Ovary (tissue), 3 donors: Measurements from ENCODE around the gene SUGCT.

ENCODE experiments used
- CTCF ChIP-seq, 3 donors: fragments of 450-650 bp in 2 of 3; fragments of 200-600 bp in 1 of 3; IDR thresholded peaks; one replicate each; pipeline versions ENCODE4 v1.5.1 to v1.8.0; 2016 to 2022; ENCODE audit warnings: antibody characterized with exemption in 3 of 3, mild to moderate bottlenecking in 1 of 3
- EP300 ChIP-seq: sonication (generic); formaldehyde crosslinking; IDR thresholded peaks from one replicate; pipeline ENCODE4 v1.6.1; 2017; ENCODE audit warnings: antibody characterized with exemption
- POLR2A ChIP-seq: fragments of 450-650 bp; IDR thresholded peaks from one replicate; pipeline ENCODE4 v1.6.1; 2017; ENCODE audit warnings: antibody characterized with exemption, mild to moderate bottlenecking, moderate library complexity
- donor health status: DM: no; HTN: no; CAD: no.

- TF ChIP-seq CTCF (IDR thresholded peaks at IDR 0.05) (no peak), POLR2A (no peak), EP300 (no peak)
These were observed 425.9 kb downstream of the SUGCT start for GRCh38 chr7:40560672-40561071.
